Measurements from ENCODE around the gene RHOBTB1. TPM values are rescaled to one million over a fixed set of nuclear protein-coding genes. Genes with fewer than 3 reads are reported as not detected.

Gene RHOBTB1
- total RNA-seq, 1 experiment from 2014 or later = 2.5 TPM

- peaks cover 8 to 11% of the 10 kb centered on the region in 2 experiments; a peak in 4 of 5 replicates for H3K9me3 Mint-ChIP-seq
- no peaks in the 10 kb centered on the region for H3K23me2 ChIP-seq (ENCODE audit: insufficient read length, low read depth, low read length, poor library complexity, severe bottlenecking)
- no CpG with 5 or more reads among the region's 2 CpGs for WGBS (ENCODE audit: extremely low coverage, insufficient read length, low lambda C conversion rate)
Observed at GRCh38 chr10:60906411-60906810, 37.6 kb downstream of the RHOBTB1 start.

More at GRCh38 chr10:60906411-60906810, 37.6 kb downstream of the RHOBTB1 start:
- Mint-ChIP-seq H3K27ac (no peak overlapping the region), H3K27me3 (ENCODE audit: low read depth) (no peaks in the 10 kb centered on the region), H3K4me1 (peaks cover 0 to 2% of the 10 kb centered on the region in 2 experiments; a peak in 2 of 4 replicates), H3K36me3 (ENCODE audit: insufficient read depth in 1 of 3, low read depth in 3 of 3) (peaks cover 6 to 25% (median 16%) of the 10 kb centered on the region in 3 experiments), H3K4me3 (no peak overlapping the region)
- Histone ChIP-seq H3K56ac (ENCODE audit: insufficient read length, low read depth, low read length) (no peak overlapping the region), H3K4me2 (ENCODE audit: insufficient read depth, insufficient read length, low read length) (no peak overlapping the region), H2AFZ (ENCODE audit: low read length) (no peak overlapping the region), H3K18ac (ENCODE audit: insufficient read length, low read depth, low read length) (no peak overlapping the region), H3K79me1 (ENCODE audit: insufficient read depth, low read depth, low read length, poor library complexity, severe bottlenecking) (no peaks in the 10 kb centered on the region), H2BK5ac (ENCODE audit: insufficient read length, low read length) (no peak overlapping the region), H4K20me1 (ENCODE audit: control insufficient read depth, insufficient read depth, insufficient read length) (no peaks in the 10 kb centered on the region), H3K79me2 (ENCODE audit: insufficient read depth, low read length) (no peaks in the 10 kb centered on the region), H2AK5ac (ENCODE audit: insufficient read length, low read length) (no peak overlapping the region), H3T11ph (ENCODE audit: low read length) (no peak overlapping the region), H4K8ac (replicated peaks; ENCODE audit: insufficient read length, low read depth, low read length) (no peak overlapping the region), H2BK120ac (ENCODE audit: low read depth, low read length, poor library complexity, severe bottlenecking) (no peak overlapping the region), H3K4ac (ENCODE audit: low read depth, low read length) (no peak overlapping the region), H2BK20ac (ENCODE audit: low read depth, low read length, poor library complexity, severe bottlenecking) (no peak overlapping the region), H3K9me3 (ENCODE audit: control insufficient read depth, low read depth, low read length) (no peaks in the 10 kb centered on the region), H2BK12ac (ENCODE audit: insufficient read length, low read depth, low read length) (no peak overlapping the region), H2BK15ac (ENCODE audit: low read depth, low read length) (no peak overlapping the region), H3K23ac (ENCODE audit: insufficient read length, low read depth, low read length) (no peak overlapping the region), H3K4me1 (ENCODE audit: insufficient read depth, low read length) (peaks cover 3% of the 10 kb centered on the region; the same call in 1 of the 2 replicates), H3K14ac (ENCODE audit: insufficient read depth, low read length) (no peak overlapping the region), H4K91ac (ENCODE audit: insufficient read length, low read depth, low read length) (no peak overlapping the region), H3K27ac (ENCODE audit: insufficient read length, low read depth, low read length) (no peak overlapping the region), H3K9ac (ENCODE audit: extremely low read depth, insufficient read length, low read length) (no peak overlapping the region), H4K5ac (ENCODE audit: insufficient read length, low read depth, low read length) (no peak overlapping the region), H3K27me3 (ENCODE audit: insufficient read depth, low read length) (no peaks in the 10 kb centered on the region)
- no peak for TF ChIP-seq CTCF (conservative IDR thresholded peaks at IDR 0.05)
- no peak for DNase-seq

Data from H9 (cell line).